ENCODE results near the gene TMEM132D.

GRCh38 chr12:129083121-129083840, 820.5 kb downstream of the TMEM132D start:
- TF ChIP-seq POLR2AphosphoS5 (IDR thresholded peaks at IDR 0.05) (no peak), CTCF (IDR thresholded peaks at IDR 0.05) (no peak), POLR2A (IDR thresholded peaks at IDR 0.05; ENCODE audit: low read depth) (no peak), EP300 (IDR thresholded peaks at IDR 0.05) (no peak)
